Forelimb muscle (tissue), 1 donor: Measurements from ENCODE around the gene FRMD5. TPM values are rescaled to one million over a fixed set of nuclear protein-coding genes. Genes with fewer than 3 reads are reported as not detected.
"Not testable (repeated sequence)": the region's sequence is repeated elsewhere in the genome, so short reads cannot be mapped to it uniquely, and the experiment has no call there.

ENCODE experiments used
- DNase-seq: peaks from one replicate; pipeline ENCODE4 v3.0.0-alpha.2; 2013; ENCODE audit warnings: low read depth
- polyA plus RNA-seq: library from polyadenylated mRNA; unstranded; fragments of 120-200 nt; gene quantifications from one replicate; pipeline ENCODE4 v1.2.1, GENCODE V29; 2013; ENCODE audit not compliant: insufficient read length

The FRMD5 gene
- polyA plus RNA-seq, 1 donor, result 0.42 TPM

GRCh38 chr15:43889042-43889441, 306.0 kb downstream of the FRMD5 start:
- no peak for DNase-seq

GRCh38 chr15:43887901-43888300, 307.2 kb downstream of the FRMD5 start:
- DNase-seq, result no peak

GRCh38 chr15:43886558-43886957, 308.5 kb downstream of the FRMD5 start:
- DNase-seq, result no peak

GRCh38 chr15:43883571-43883970, 311.5 kb downstream of the FRMD5 start:
- no peak for DNase-seq

GRCh38 chr15:43881944-43882343, 313.1 kb downstream of the FRMD5 start:
- DNase-seq, result no peak

- no peak for DNase-seq
Measured at GRCh38 chr15:43881245-43881644, 313.8 kb downstream of the FRMD5 start.

GRCh38 chr15:43880406-43881194, 314.5 kb downstream of the FRMD5 start:
- DNase-seq, result no peak

GRCh38 chr15:43879386-43880355, 315.4 kb downstream of the FRMD5 start:
- no peak for DNase-seq

GRCh38 chr15:43878446-43878845, 316.6 kb downstream of the FRMD5 start:
- DNase-seq, result no peak

GRCh38 chr15:43877371-43877770, 317.7 kb downstream of the FRMD5 start:
- DNase-seq, result no peak

GRCh38 chr15:43876872-43877271, 318.2 kb downstream of the FRMD5 start:
- DNase-seq, result no peak

- DNase-seq, result no peak
Measured at GRCh38 chr15:43873651-43874050, 321.4 kb downstream of the FRMD5 start.

- peak; percentile 47 for DNase-seq
Measured at GRCh38 chr15:43872416-43873020, 322.6 kb downstream of the FRMD5 start.

GRCh38 chr15:43871835-43872234, 323.2 kb downstream of the FRMD5 start:
- no peak for DNase-seq

GRCh38 chr15:43868406-43868805, 326.7 kb downstream of the FRMD5 start:
- DNase-seq, result no peak

- no peak for DNase-seq
Measured at GRCh38 chr15:43867096-43867495, 328.0 kb downstream of the FRMD5 start.

GRCh38 chr15:43866636-43867035, 328.4 kb downstream of the FRMD5 start:
- not testable (repeated sequence) for DNase-seq

GRCh38 chr15:43859546-43859945, 335.5 kb downstream of the FRMD5 start:
- DNase-seq, result no peak

- DNase-seq, result no peak
Measured at GRCh38 chr15:43854801-43855200, 340.3 kb downstream of the FRMD5 start.

GRCh38 chr15:43852607-43853006, 342.5 kb downstream of the FRMD5 start:
- no peak for DNase-seq

- no peak for DNase-seq
Measured at GRCh38 chr15:43851251-43851650, 343.8 kb downstream of the FRMD5 start.

GRCh38 chr15:43845421-43845820, 349.6 kb downstream of the FRMD5 start:
- no peak for DNase-seq
